Astrocyte (in vitro differentiated cells and primary cell): ENCODE measurements around the gene OR7A5.

Source experiments
- CTCF ChIP-seq: IDR thresholded peaks from 2 replicates; pipeline ENCODE4 v1.5.1; 2011; ENCODE audit warnings: low read depth, mild to moderate bottlenecking, inconsistent platforms, low read length, moderate library complexity; ENCODE audit not compliant: insufficient read depth
- EZH2 ChIP-seq: IDR thresholded peaks from 2 replicates; pipeline ENCODE4 v1.6.1; 2012; ENCODE audit warnings: mild to moderate bottlenecking, low read length, inconsistent platforms; ENCODE audit not compliant: insufficient read depth

- TF ChIP-seq CTCF (no peak), EZH2 (no peak)
Measured at GRCh38 chr19:14837391-14837790, 2.4 kb upstream of the OR7A5 start.
